BLaER1 treated with 17β-estradiol and CSF1 and Interleukin-3, amounts not matched to agents 10 nM and 100 nM (cell line): ENCODE results near the gene CHP2.

Experiments used
- H3K27ac ChIP-seq, 11 experiments: shearing (Covaris generic); formaldehyde crosslinking; 2 replicates each; pipeline ENCODE4 v1.8.1; 2022
- H3K27me3 ChIP-seq, 11 experiments: shearing (Covaris generic); formaldehyde crosslinking; 2 replicates each; pipeline ENCODE4 v1.8.1; 2022
- H3K36me3 ChIP-seq, 11 experiments: shearing (Covaris generic); formaldehyde crosslinking; 2 replicates each; pipeline ENCODE4 v1.8.1; 2022
- H3K4me1 ChIP-seq, 10 experiments: shearing (Covaris generic); formaldehyde crosslinking; 2 replicates each; pipeline ENCODE4 v1.8.1; 2022
- H3K4me2 ChIP-seq, 11 experiments: shearing (Covaris generic); formaldehyde crosslinking; 2 replicates each; pipeline ENCODE4 v1.8.1; 2022
- H3K4me3 ChIP-seq, 10 experiments: shearing (Covaris generic); formaldehyde crosslinking; 2 replicates each; pipeline ENCODE4 v1.8.1; 2022
- H3K9ac ChIP-seq, 11 experiments: shearing (Covaris generic); formaldehyde crosslinking; 2 replicates each; pipeline ENCODE4 v1.8.1; 2022
- H3K9me3 ChIP-seq, 11 experiments: shearing (Covaris generic); formaldehyde crosslinking; replicated peaks in 1 of 11; 2 replicates each; pipeline ENCODE4 v1.8.1; 2022
- H4K20me1 ChIP-seq, 11 experiments: shearing (Covaris generic); formaldehyde crosslinking; 2 replicates each; pipeline ENCODE4 v1.8.1; 2022
- Cebpa-rat ChIP-seq, 11 experiments: shearing (Covaris generic); IDR thresholded peaks; 2 replicates each; pipeline ENCODE4 v1.8.1; 2022

The CHP2 gene

GRCh38 chr16:23765933-23766332, 11.1 kb downstream of the CHP2 start:
- H3K4me3 ChIP-seq, result no peak overlapping the region
- no peak overlapping the region for H3K9ac ChIP-seq
- H4K20me1 ChIP-seq, result no peaks in the 10 kb centered on the region
- H3K4me1 ChIP-seq, result no peaks in the 10 kb centered on the region
- no peak overlapping the region for H3K27ac ChIP-seq
- no peaks in the 10 kb centered on the region for H3K36me3 ChIP-seq
- H3K27me3 ChIP-seq, result no peaks in the 10 kb centered on the region
- H3K9me3 ChIP-seq, result no peaks in the 10 kb centered on the region
- H3K4me2 ChIP-seq, result no peak overlapping the region
- no peak for TF ChIP-seq Cebpa-rat (IDR thresholded peaks at IDR 0.05)

- H3K4me1 ChIP-seq, result no peaks in the 10 kb centered on the region
These were observed 13.8 kb downstream of the CHP2 start for GRCh38 chr16:23768581-23768980.

GRCh38 chr16:23771027-23771426, 16.2 kb downstream of the CHP2 start:
- Histone ChIP-seq H3K36me3 (no peaks in the 10 kb centered on the region), H3K9me3 (no peaks in the 10 kb centered on the region), H3K9ac (no peak overlapping the region), H3K4me2 (no peak overlapping the region), H3K27me3 (no peaks in the 10 kb centered on the region), H4K20me1 (no peaks in the 10 kb centered on the region), H3K27ac (no peak overlapping the region), H3K4me3 (no peak overlapping the region), H3K4me1 (no peaks in the 10 kb centered on the region)
- TF ChIP-seq Cebpa-rat (IDR thresholded peaks at IDR 0.05), result no peak

More at GRCh38 chr16:23768581-23768980, 13.8 kb downstream of the CHP2 start:
- H3K4me2 ChIP-seq, result no peak overlapping the region
- no peaks in the 10 kb centered on the region for H3K9me3 ChIP-seq
- H3K9ac ChIP-seq, result no peak overlapping the region
- no peak overlapping the region for H3K27ac ChIP-seq
- H4K20me1 ChIP-seq, result no peaks in the 10 kb centered on the region
- H3K36me3 ChIP-seq, result no peaks in the 10 kb centered on the region
- no peaks in the 10 kb centered on the region for H3K27me3 ChIP-seq
- H3K4me3 ChIP-seq, result no peak overlapping the region
- TF ChIP-seq Cebpa-rat (IDR thresholded peaks at IDR 0.05), result no peak

GRCh38 chr16:23771642-23772041, 16.8 kb downstream of the CHP2 start:
- Histone ChIP-seq H3K9ac (no peak overlapping the region), H3K4me2 (no peak overlapping the region), H3K4me1 (no peaks in the 10 kb centered on the region), H3K27me3 (no peaks in the 10 kb centered on the region), H3K9me3 (peaks cover 0 to 3% (median 0%) of the 10 kb centered on the region in 11 experiments; a peak in 1 of 22 replicates), H3K4me3 (no peak overlapping the region), H3K27ac (no peak overlapping the region), H3K36me3 (no peaks in the 10 kb centered on the region), H4K20me1 (no peaks in the 10 kb centered on the region)
- TF ChIP-seq Cebpa-rat (IDR thresholded peaks at IDR 0.05), result no peak

GRCh38 chr16:23773339-23773738, 18.5 kb downstream of the CHP2 start:
- no peak overlapping the region for H3K27ac ChIP-seq
- TF ChIP-seq Cebpa-rat (IDR thresholded peaks at IDR 0.05), result no peak
- H3K36me3 ChIP-seq, result no peaks in the 10 kb centered on the region
- H4K20me1 ChIP-seq, result no peaks in the 10 kb centered on the region
- H3K4me3 ChIP-seq, result no peak overlapping the region
- no peak overlapping the region for H3K4me2 ChIP-seq
- H3K9me3 ChIP-seq, result peaks cover 0 to 3% (median 0%) of the 10 kb centered on the region in 11 experiments; a peak in 1 of 22 replicates
- no peak overlapping the region for H3K9ac ChIP-seq
- H3K4me1 ChIP-seq, result no peaks in the 10 kb centered on the region
- no peaks in the 10 kb centered on the region for H3K27me3 ChIP-seq

- Histone ChIP-seq H3K9me3 (peaks cover 0 to 12% (median 0%) of the 10 kb centered on the region in 11 experiments; a peak in 4 of 22 replicates), H3K36me3 (no peaks in the 10 kb centered on the region), H3K4me3 (no peak overlapping the region), H3K27me3 (peaks cover 0 to 1% (median 0%) of the 10 kb centered on the region in 11 experiments; a peak in 1 of 22 replicates), H3K9ac (no peak overlapping the region), H4K20me1 (no peaks in the 10 kb centered on the region), H3K4me2 (no peak overlapping the region), H3K27ac (no peak overlapping the region), H3K4me1 (peaks cover 0 to 12% (median 0%) of the 10 kb centered on the region in 10 experiments; a peak in 4 of 20 replicates)
- no peak for TF ChIP-seq Cebpa-rat (IDR thresholded peaks at IDR 0.05)
These were observed 26.4 kb downstream of the CHP2 start for GRCh38 chr16:23781176-23781575.

GRCh38 chr16:23784811-23785447, 30.1 kb downstream of the CHP2 start:
- Histone ChIP-seq H3K27ac (no peak overlapping the region), H4K20me1 (no peaks in the 10 kb centered on the region), H3K36me3 (no peaks in the 10 kb centered on the region), H3K27me3 (peaks cover 0 to 15% (median 0%) of the 10 kb centered on the region in 11 experiments; a peak in 4 of 22 replicates), H3K9ac (no peak overlapping the region), H3K4me1 (peaks cover 11 to 49% (median 21%) of the 10 kb centered on the region in 10 experiments), H3K4me2 (peak overlapping the region in 3 of 11 experiments; percentile 6 to 36 (median 30); a peak in 4 of 22 replicates), H3K9me3 (peaks cover 0 to 9% (median 0%) of the 10 kb centered on the region in 11 experiments; a peak in 4 of 22 replicates), H3K4me3 (no peak overlapping the region)
- no peak for TF ChIP-seq Cebpa-rat (IDR thresholded peaks at IDR 0.05)

GRCh38 chr16:23785842-23786241, 31.0 kb downstream of the CHP2 start:
- Histone ChIP-seq H3K9ac (no peak overlapping the region), H3K27me3 (peaks cover 0 to 15% (median 0%) of the 10 kb centered on the region in 11 experiments; a peak in 4 of 22 replicates), H3K36me3 (no peaks in the 10 kb centered on the region), H3K4me2 (no peak overlapping the region), H3K4me3 (no peak overlapping the region), H4K20me1 (no peaks in the 10 kb centered on the region), H3K4me1 (peaks cover 11 to 57% (median 24%) of the 10 kb centered on the region in 10 experiments), H3K9me3 (peaks cover 0 to 9% (median 0%) of the 10 kb centered on the region in 11 experiments; a peak in 4 of 22 replicates), H3K27ac (no peak overlapping the region)
- no peak for TF ChIP-seq Cebpa-rat (IDR thresholded peaks at IDR 0.05)

- H3K9ac ChIP-seq, result no peak overlapping the region
- no peaks in the 10 kb centered on the region for H4K20me1 ChIP-seq
- no peak overlapping the region for H3K4me3 ChIP-seq
- H3K9me3 ChIP-seq, result peaks cover 0 to 9% (median 0%) of the 10 kb centered on the region in 11 experiments; a peak in 4 of 22 replicates
- H3K27ac ChIP-seq, result no peak overlapping the region
- H3K27me3 ChIP-seq, result peaks cover 0 to 15% (median 0%) of the 10 kb centered on the region in 11 experiments; a peak in 4 of 22 replicates
- peak overlapping the region in 4 of 11 experiments; percentile 8 to 83 (median 74); a peak in 7 of 22 replicates for H3K4me2 ChIP-seq
- peaks cover 11 to 57% (median 24%) of the 10 kb centered on the region in 10 experiments for H3K4me1 ChIP-seq
- no peaks in the 10 kb centered on the region for H3K36me3 ChIP-seq
- no peak for TF ChIP-seq Cebpa-rat (IDR thresholded peaks at IDR 0.05)
These were observed 32.2 kb downstream of the CHP2 start for GRCh38 chr16:23786964-23787561.
